ENCODE data around the gene TNS2. TPM values are rescaled to one million over a fixed set of nuclear protein-coding genes. Genes with fewer than 3 reads are reported as not detected.

Gene TNS2
- total and polyA plus RNA-seq, 9 of the 15 experiments (the other 6 are each of a cell fraction or from before 2014, with no cell fraction given) = 0.28 to 3.1 (median 1.2) TPM; not detected in 1

GRCh38 chr12:53051058-53051880, 1.4 kb downstream of the TNS2 start (continued):
- TF ChIP-seq MNT (conservative IDR thresholded peaks at IDR 0.05) (peak; percentile 27 to 68; a peak in 1 of 4 replicates), POLR2G (IDR thresholded peaks at IDR 0.05; ENCODE audit: low read depth, low read length) (no peak), CREB1 (IDR thresholded peaks at IDR 0.05) (no peak), CREB1 (CRISPR knock-in tag; IDR thresholded peaks at IDR 0.05) (no peak), ZNF707 (CRISPR knock-in tag; conservative IDR thresholded peaks at IDR 0.05) (no peak), SAFB (IDR thresholded peaks at IDR 0.05; ENCODE audit: borderline replicate concordance, low read depth, low read length) (no peak), ZNF146 (CRISPR knock-in tag; IDR thresholded peaks at IDR 0.05; ENCODE audit: unreplicated experiment) (no peak), ZNF76 (CRISPR knock-in tag; IDR thresholded peaks at IDR 0.05; ENCODE audit: borderline replicate concordance) (no peak)
- TF ChIP-seq, protein P1, sequence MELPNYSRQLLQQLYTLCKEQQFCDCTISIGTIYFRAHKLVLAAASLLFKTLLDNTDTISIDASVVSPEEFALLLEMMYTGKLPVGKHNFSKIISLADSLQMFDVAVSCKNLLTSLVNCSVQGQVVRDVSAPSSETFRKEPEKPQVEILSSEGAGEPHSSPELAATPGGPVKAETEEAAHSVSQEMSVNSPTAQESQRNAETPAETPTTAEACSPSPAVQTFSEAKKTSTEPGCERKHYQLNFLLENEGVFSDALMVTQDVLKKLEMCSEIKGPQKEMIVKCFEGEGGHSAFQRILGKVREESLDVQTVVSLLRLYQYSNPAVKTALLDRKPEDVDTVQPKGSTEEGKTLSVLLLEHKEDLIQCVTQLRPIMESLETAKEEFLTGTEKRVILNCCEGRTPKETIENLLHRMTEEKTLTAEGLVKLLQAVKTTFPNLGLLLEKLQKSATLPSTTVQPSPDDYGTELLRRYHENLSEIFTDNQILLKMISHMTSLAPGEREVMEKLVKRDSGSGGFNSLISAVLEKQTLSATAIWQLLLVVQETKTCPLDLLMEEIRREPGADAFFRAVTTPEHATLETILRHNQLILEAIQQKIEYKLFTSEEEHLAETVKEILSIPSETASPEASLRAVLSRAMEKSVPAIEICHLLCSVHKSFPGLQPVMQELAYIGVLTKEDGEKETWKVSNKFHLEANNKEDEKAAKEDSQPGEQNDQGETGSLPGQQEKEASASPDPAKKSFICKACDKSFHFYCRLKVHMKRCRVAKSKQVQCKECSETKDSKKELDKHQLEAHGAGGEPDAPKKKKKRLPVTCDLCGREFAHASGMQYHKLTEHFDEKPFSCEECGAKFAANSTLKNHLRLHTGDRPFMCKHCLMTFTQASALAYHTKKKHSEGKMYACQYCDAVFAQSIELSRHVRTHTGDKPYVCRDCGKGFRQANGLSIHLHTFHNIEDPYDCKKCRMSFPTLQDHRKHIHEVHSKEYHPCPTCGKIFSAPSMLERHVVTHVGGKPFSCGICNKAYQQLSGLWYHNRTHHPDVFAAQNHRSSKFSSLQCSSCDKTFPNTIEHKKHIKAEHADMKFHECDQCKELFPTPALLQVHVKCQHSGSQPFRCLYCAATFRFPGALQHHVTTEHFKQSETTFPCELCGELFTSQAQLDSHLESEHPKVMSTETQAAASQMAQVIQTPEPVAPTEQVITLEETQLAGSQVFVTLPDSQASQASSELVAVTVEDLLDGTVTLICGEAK (IDR thresholded peaks at IDR 0.05) = no peak
- TF ChIP-seq, protein P1 (CRISPR knock-in tag; IDR thresholded peaks at IDR 0.05) = no peak
- TF ChIP-seq, protein P2, sequence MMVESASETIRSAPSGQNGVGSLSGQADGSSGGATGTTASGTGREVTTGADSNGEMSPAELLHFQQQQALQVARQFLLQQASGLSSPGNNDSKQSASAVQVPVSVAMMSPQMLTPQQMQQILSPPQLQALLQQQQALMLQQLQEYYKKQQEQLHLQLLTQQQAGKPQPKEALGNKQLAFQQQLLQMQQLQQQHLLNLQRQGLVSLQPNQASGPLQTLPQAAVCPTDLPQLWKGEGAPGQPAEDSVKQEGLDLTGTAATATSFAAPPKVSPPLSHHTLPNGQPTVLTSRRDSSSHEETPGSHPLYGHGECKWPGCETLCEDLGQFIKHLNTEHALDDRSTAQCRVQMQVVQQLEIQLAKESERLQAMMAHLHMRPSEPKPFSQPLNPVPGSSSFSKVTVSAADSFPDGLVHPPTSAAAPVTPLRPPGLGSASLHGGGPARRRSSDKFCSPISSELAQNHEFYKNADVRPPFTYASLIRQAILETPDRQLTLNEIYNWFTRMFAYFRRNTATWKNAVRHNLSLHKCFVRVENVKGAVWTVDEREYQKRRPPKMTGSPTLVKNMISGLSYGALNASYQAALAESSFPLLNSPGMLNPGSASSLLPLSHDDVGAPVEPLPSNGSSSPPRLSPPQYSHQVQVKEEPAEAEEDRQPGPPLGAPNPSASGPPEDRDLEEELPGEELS (CRISPR knock-in tag; IDR thresholded peaks at IDR 0.05; ENCODE audit: borderline replicate concordance) = peak; percentile 96
